ENCODE data around the gene FLRT2.

The FLRT2 gene, protein sequence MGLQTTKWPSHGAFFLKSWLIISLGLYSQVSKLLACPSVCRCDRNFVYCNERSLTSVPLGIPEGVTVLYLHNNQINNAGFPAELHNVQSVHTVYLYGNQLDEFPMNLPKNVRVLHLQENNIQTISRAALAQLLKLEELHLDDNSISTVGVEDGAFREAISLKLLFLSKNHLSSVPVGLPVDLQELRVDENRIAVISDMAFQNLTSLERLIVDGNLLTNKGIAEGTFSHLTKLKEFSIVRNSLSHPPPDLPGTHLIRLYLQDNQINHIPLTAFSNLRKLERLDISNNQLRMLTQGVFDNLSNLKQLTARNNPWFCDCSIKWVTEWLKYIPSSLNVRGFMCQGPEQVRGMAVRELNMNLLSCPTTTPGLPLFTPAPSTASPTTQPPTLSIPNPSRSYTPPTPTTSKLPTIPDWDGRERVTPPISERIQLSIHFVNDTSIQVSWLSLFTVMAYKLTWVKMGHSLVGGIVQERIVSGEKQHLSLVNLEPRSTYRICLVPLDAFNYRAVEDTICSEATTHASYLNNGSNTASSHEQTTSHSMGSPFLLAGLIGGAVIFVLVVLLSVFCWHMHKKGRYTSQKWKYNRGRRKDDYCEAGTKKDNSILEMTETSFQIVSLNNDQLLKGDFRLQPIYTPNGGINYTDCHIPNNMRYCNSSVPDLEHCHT

DNA sequence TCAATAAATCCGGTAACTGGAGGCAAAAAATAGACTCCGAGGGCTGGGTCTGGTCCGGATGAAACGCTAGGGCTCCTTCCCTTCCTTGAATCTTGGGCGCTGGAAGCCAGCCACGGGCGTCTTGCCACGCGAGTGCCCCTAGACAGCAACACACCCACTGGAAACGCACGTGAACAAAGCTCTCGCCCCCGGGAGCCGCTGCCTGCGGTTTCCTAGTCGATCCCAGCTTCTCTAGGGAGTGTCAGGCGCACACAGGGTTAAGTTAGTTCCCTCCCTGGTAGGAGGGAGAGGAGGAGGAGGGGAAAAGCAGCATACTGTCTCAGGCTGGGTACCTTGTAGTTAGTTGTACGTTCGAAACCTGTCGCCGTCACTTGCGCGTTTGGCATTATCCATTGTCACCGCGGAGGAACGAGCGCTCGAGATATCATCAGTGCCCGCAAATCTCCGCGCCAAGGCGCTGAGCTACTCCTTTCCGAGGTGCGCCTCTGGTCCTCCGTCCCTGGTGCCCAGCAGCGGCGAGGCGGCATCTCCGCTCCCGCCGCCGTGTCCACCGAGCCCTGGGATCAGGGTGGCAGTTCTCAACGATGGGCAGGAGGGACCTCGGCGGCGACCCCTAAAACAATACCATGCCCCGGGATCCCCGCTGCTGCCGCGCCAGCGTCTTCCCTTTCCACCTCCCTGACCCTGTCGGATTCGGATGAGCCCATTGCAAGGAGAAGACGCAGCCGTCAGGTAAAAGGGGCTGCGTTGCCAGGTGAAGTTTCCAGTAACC lies at the start of gene FLRT2:
Gene FLRT2, plus strand, starts transcription at position 342 of the 772 bp plus-strand sequence. CDS start 91,371 bp downstream, outside the sequence.
- TF ChIP-seq, protein P1, sequence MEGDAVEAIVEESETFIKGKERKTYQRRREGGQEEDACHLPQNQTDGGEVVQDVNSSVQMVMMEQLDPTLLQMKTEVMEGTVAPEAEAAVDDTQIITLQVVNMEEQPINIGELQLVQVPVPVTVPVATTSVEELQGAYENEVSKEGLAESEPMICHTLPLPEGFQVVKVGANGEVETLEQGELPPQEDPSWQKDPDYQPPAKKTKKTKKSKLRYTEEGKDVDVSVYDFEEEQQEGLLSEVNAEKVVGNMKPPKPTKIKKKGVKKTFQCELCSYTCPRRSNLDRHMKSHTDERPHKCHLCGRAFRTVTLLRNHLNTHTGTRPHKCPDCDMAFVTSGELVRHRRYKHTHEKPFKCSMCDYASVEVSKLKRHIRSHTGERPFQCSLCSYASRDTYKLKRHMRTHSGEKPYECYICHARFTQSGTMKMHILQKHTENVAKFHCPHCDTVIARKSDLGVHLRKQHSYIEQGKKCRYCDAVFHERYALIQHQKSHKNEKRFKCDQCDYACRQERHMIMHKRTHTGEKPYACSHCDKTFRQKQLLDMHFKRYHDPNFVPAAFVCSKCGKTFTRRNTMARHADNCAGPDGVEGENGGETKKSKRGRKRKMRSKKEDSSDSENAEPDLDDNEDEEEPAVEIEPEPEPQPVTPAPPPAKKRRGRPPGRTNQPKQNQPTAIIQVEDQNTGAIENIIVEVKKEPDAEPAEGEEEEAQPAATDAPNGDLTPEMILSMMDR (IDR thresholded peaks at IDR 0.05; ENCODE audit: extremely low read depth, missing control alignments): no peak
- peak; percentile 7 for DNase-seq (ENCODE audit: low spot score)

DNA sequence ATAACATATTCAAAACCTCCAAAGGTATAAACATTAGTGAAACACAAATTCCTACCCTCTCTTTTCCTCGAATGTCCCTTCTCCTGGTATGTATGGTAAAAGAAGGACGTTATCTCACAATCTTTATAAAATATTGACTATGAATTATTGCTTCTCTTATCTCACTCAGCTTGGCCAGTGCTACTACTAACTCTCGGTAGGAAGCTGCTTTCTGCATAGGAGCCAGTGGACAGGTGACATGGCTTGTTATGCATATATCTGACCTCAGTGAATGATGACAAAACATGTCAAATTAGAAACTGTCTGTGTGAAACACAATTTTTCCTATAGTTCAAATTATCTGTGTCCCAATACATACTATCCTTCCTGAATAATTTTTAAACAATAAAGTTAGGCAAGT lies 48.5 kb upstream of the FLRT2 start:
- no peak for DNase-seq (ENCODE audit: low spot score)
- TF ChIP-seq, protein P1 (IDR thresholded peaks at IDR 0.05; ENCODE audit: extremely low read depth, missing control alignments): no peak

DNA sequence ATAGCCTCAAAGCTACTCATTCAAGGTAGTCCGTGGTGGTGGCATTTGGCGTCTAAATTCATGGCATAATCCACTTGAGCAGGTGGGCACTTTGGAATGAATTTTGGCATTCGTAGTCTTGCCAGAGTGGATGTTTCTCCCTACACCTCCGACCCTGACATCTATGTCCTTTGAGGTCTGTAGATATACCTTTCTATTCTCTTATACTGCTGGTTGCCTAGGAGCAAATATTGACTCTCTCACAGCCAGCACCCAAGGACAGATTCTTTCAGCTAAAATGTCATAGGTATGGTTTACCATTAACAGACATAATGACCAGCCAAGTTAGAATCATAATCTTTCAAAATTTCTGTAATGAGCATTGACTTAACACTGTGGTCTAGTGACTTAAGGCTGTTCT lies 47.4 kb upstream of the FLRT2 start:
- no peak for DNase-seq (ENCODE audit: low spot score)
- TF ChIP-seq, protein P1 (IDR thresholded peaks at IDR 0.05; ENCODE audit: extremely low read depth, missing control alignments): no peak

DNA sequence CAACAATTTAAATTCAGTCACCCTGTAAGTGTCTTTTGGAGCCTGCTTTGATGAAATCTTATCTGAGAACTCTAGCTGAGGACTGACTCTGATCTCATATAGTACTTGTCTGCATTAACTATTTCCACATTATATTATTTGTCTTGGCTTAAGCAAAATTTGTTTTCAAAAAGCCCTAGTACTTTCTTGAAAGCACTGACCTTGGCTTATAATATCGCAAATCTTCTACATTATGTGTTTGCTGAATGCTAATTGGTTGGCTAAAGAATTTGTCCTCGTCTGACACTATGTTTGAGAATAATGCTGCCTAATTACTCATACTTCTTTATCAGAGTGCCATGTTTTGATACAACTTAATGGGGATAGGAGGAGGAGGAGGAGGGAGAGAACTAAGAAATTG lies 46.9 kb upstream of the FLRT2 start:
- TF ChIP-seq, protein P1 (IDR thresholded peaks at IDR 0.05; ENCODE audit: extremely low read depth, missing control alignments): no peak
- DNase-seq (ENCODE audit: low spot score): no peak

DNA sequence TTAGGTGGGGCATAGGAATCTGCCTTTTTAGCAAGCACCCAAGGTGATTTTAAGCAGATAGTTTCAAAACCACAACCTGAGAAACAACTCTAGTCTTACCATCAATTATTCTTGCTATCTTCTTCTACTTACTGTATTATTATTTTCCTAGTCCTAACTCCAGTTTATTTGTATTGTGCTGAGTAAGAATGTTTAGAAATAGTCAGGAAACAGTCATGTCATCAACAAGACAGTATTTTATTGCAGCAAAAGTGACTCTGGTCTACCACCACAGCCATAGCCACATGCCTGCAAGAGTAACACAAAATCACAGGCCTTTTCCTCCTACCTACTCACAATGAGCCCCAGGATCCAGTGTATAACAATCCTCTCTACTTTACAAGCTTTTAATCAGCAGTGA lies 46.3 kb upstream of the FLRT2 start:
- DNase-seq (ENCODE audit: low spot score): no peak
- TF ChIP-seq, protein P1 (IDR thresholded peaks at IDR 0.05; ENCODE audit: extremely low read depth, missing control alignments): no peak

DNA sequence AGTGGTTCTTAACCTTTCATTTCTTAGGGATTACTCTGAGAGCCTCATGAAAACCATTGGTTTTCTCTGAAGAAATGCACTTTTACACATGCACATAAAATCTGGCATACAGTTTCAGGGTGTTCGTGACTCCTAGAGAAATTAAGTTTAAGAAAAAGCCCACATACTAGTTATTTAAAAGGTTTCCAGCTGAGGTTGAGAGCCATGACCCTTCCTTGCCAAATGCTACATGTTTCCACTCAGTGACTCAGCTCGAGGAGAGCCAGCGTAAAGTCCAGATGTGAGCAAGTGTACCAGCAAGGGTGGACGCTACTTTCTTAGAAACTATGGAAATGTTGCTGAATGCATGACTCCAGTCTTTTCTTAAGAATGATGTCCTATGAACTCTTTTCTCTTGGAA lies 42.7 kb upstream of the FLRT2 start:
- TF ChIP-seq, protein P1 (IDR thresholded peaks at IDR 0.05; ENCODE audit: extremely low read depth, missing control alignments): no peak
- DNase-seq (ENCODE audit: low spot score): no peak

DNA sequence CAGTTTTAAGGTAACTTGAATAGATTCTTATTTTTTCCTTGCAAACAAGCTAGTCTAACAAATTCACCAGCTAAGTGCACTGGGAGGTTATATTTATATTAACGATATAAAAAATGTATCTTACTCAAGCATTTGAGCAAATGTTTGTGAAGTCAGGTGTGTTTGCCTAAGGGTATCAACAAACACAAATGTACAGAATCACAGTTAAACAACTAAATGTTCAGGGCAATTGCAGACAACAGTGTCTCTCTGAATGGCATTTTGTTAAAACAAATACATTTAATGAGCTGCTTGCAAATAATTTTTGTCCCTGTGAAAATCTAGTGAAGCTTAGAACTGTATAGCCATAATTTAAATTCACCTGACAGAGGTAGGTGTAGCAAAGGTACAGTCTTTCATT lies 28.2 kb upstream of the FLRT2 start:
- TF ChIP-seq, protein P1 (IDR thresholded peaks at IDR 0.05; ENCODE audit: extremely low read depth, missing control alignments): no peak

More for the DNA sequence above, 28.2 kb upstream of the FLRT2 start:
- DNase-seq (ENCODE audit: low spot score): no peak

Measured in GM20000 (cell line).